EH (cell line): ENCODE data around the gene RSF1.
"Not testable (repeated sequence)": the region's sequence is repeated elsewhere in the genome, so short reads cannot be mapped to it uniquely, and the experiment has no call there.

Experiments used
- DNase-seq: peaks from one replicate; pipeline ENCODE4 v3.0.0-alpha.2; 2015; ENCODE audit warnings: low read depth

Gene RSF1

GRCh38 chr11:77820565-77821348, at the start of gene RSF1, which contains the start of gene AAMDC:
Gene RSF1 (minus strand): TSS chr11:77820722. CDS start chr11:77820714, 8 bp downstream.
Gene AAMDC (plus strand): TSS chr11:77821144. CDS start chr11:77842497, 21,353 bp downstream.
- DNase-seq: peak; percentile 99

- no peak for DNase-seq
Measured at GRCh38 chr11:77868744-77869143, 48.2 kb upstream of the RSF1 start.

- no peak for DNase-seq
Measured at GRCh38 chr11:77866336-77866735, 45.8 kb upstream of the RSF1 start.

- DNase-seq: peak; percentile 80
Measured at GRCh38 chr11:77865805-77866204, 45.3 kb upstream of the RSF1 start.

GRCh38 chr11:77861444-77861843, 40.9 kb upstream of the RSF1 start:
- DNase-seq: not testable (repeated sequence)

GRCh38 chr11:77857906-77858457, 37.5 kb upstream of the RSF1 start:
- DNase-seq: not testable (repeated sequence)

- no peak for DNase-seq
Measured at GRCh38 chr11:77854838-77855237, 34.3 kb upstream of the RSF1 start.

- no peak for DNase-seq
Measured at GRCh38 chr11:77851503-77851902, 31.0 kb upstream of the RSF1 start.

- DNase-seq: not testable (repeated sequence)
Measured at GRCh38 chr11:77843700-77844099, 23.2 kb upstream of the RSF1 start.

GRCh38 chr11:77842441-77843121, 22.1 kb upstream of the RSF1 start:
- DNase-seq: peak; percentile 31

GRCh38 chr11:77833302-77833701, 12.8 kb upstream of the RSF1 start:
- no peak for DNase-seq

- DNase-seq: no peak
Measured at GRCh38 chr11:77828926-77829325, 8.4 kb upstream of the RSF1 start.

GRCh38 chr11:77823775-77824174, 3.3 kb upstream of the RSF1 start:
- DNase-seq: peak; percentile 61

GRCh38 chr11:77822126-77822525, 1.6 kb upstream of the RSF1 start:
- not testable (repeated sequence) for DNase-seq

GRCh38 chr11:77821349-77821851, 878 bp upstream of the RSF1 start:
- peak; percentile 62 for DNase-seq

- DNase-seq: peak; percentile 47
Measured at GRCh38 chr11:77819921-77820564, 479 bp downstream of the RSF1 start.

- peak; percentile 89 for DNase-seq
Measured at GRCh38 chr11:77819411-77819920, 1.1 kb downstream of the RSF1 start.

GRCh38 chr11:77815459-77815858, 5.1 kb downstream of the RSF1 start:
- no peak for DNase-seq

- no peak for DNase-seq
Measured at GRCh38 chr11:77814848-77815247, 5.7 kb downstream of the RSF1 start.

GRCh38 chr11:77813256-77813655, 7.3 kb downstream of the RSF1 start:
- peak; percentile 45 for DNase-seq

- DNase-seq: no peak
Measured at GRCh38 chr11:77806993-77807392, 13.5 kb downstream of the RSF1 start.

- DNase-seq: no peak
Measured at GRCh38 chr11:77806415-77806814, 14.1 kb downstream of the RSF1 start.
